ENCODE measurements around the gene CDK14. TPM values are rescaled to one million over a fixed set of nuclear protein-coding genes. Genes with fewer than 3 reads are reported as not detected.
A peak's percentile ranks its signal among the peaks of the same experiment; 100 is the strongest.

The CDK14 gene
- total and polyA plus RNA-seq, 2 of the 8 experiments (the other 6 are each of a cell fraction or from before 2014, with no cell fraction given) = 5.5 to 47.3 TPM

- H3K9ac ChIP-seq (replicated peaks in 1 of 4; ENCODE audit: extremely low read depth in 1 of 4, low read depth in 3 of 4, low read length in 3 of 4) = no peak overlapping the region
- H3K9me3 ChIP-seq (ENCODE audit: insufficient read depth in 2 of 2, low read depth in 1 of 2, low read length in 1 of 2) = no peaks in the 10 kb centered on the region
- H3K18ac ChIP-seq (ENCODE audit: extremely low read depth, low read length) = no peak overlapping the region
- H3K4ac ChIP-seq (replicated peaks; ENCODE audit: insufficient read length, low read depth, low read length) = no peak overlapping the region
- no peaks in the 10 kb centered on the region for H3K79me2 ChIP-seq (ENCODE audit: control insufficient read depth in 1 of 2, insufficient read depth in 2 of 2, low read length in 2 of 2)
- FAIRE-seq = no peak
- no peaks in the 10 kb centered on the region; a peak in 1 of 8 replicates for H3K36me3 ChIP-seq (ENCODE audit: control insufficient read depth in 2 of 4, insufficient read depth in 4 of 4, low read length in 3 of 4)
- no peak overlapping the region for H2AK5ac ChIP-seq (ENCODE audit: low read depth, low read length)
- 82% methylated on average over 2 of the region's 2 CpGs; no CpG with 5 or more reads in 1 of the 2 experiments for WGBS, 2 experiments (ENCODE audit: extremely low coverage in 1 of 2, insufficient coverage in 1 of 2, insufficient read length in 1 of 2, insufficient replicate concordance in 2 of 2, low coverage in 1 of 2, low lambda C conversion rate in 2 of 2, missing lambda C conversion rate in 1 of 2)
- no peaks in the 10 kb centered on the region for H4K20me1 ChIP-seq (replicated peaks in 1 of 2; ENCODE audit: control insufficient read depth in 1 of 2, insufficient read depth in 2 of 2, low read length in 2 of 2)
- TF ChIP-seq MAX (IDR thresholded peaks at IDR 0.05) (no peak), RAD21 (IDR thresholded peaks at IDR 0.05 in 1 of 2, conservative IDR thresholded peaks at IDR 0.05 in 1 of 2; ENCODE audit: low read depth in 2 of 2, low read length in 2 of 2) (peak in 1 of 2 experiments; percentile 11; a peak in 1 of 4 replicates), CTCF (IDR thresholded peaks at IDR 0.05; ENCODE audit: control extremely low read depth in 1 of 3, insufficient read depth in 1 of 3, low read depth in 1 of 3, low read length in 3 of 3) (peak in 1 of 3 experiments; percentile 13; a peak in 2 of 4 replicates), TAF7 (optimal IDR thresholded peaks at IDR 0.05; ENCODE audit: borderline replicate concordance, low read depth, low read length) (no peak)
- no peak overlapping the region for H2BK5ac ChIP-seq (ENCODE audit: low read depth, low read length)
- POLR2A ChIA-PET (ENCODE audit: partially characterized antibody) = no interaction called here
- H3K27me3 ChIP-seq (replicated peaks in 1 of 4; ENCODE audit: control insufficient read depth in 3 of 4, extremely low read depth in 1 of 4, insufficient read depth in 3 of 4, low read length in 3 of 4) = peaks cover 3 to 17% (median 12%) of the 10 kb centered on the region in 4 experiments
- H2BK12ac ChIP-seq (ENCODE audit: low read depth, low read length) = no peak overlapping the region
- CTCF ChIA-PET (ENCODE audit: partially characterized antibody) = interaction anchor here (1.0 to 1.2 kb wide), 2 partner anchors 20 to 276 kb away, joined by 3 to 5 read pairs; no protein-coding TSS in a partner anchor
- no peak overlapping the region for H3K14ac ChIP-seq (ENCODE audit: insufficient read length)
- no peak overlapping the region for H3K23ac ChIP-seq (ENCODE audit: insufficient read length)
- no peak overlapping the region for H4K8ac ChIP-seq (ENCODE audit: extremely low read depth, insufficient read depth, low read length)
- no peak overlapping the region for H3K4me2 ChIP-seq (ENCODE audit: insufficient read depth in 1 of 2, low read depth in 2 of 2, low read length in 2 of 2)
- H3K4me3 ChIP-seq (ENCODE audit: extremely low read depth in 1 of 4, insufficient read depth in 2 of 4, low read depth in 3 of 4, low read length in 4 of 4) = no peak overlapping the region
- no peak overlapping the region for H3K27ac ChIP-seq (ENCODE audit: low read depth, low read length)
- no peak overlapping the region for H3K56ac ChIP-seq (replicated peaks; ENCODE audit: insufficient read length, low read depth, low read length)
- no peak for DNase-seq (ENCODE audit: low read depth in 1 of 2, low spot score in 2 of 2)
- no peak overlapping the region for H2BK20ac ChIP-seq (ENCODE audit: low read length)
- H2BK15ac ChIP-seq (ENCODE audit: low read length) = no peak overlapping the region
- H3K79me1 ChIP-seq (ENCODE audit: low read depth, low read length) = no peaks in the 10 kb centered on the region; the same call in 1 of the 2 replicates
- H2AFZ ChIP-seq (ENCODE audit: low read length) = no peak overlapping the region
- H2BK120ac ChIP-seq (replicated peaks; ENCODE audit: low read depth, low read length) = no peak overlapping the region
- no peaks in the 10 kb centered on the region for H3K23me2 ChIP-seq (ENCODE audit: low read depth, low read length)
- H4K91ac ChIP-seq (replicated peaks; ENCODE audit: insufficient read length, low read length) = no peak overlapping the region
- peaks cover 5 to 15% (median 13%) of the 10 kb centered on the region in 4 experiments; a peak in 6 of 7 replicates for H3K4me1 ChIP-seq (replicated peaks in 1 of 4; ENCODE audit: control insufficient read depth in 3 of 4, insufficient read depth in 4 of 4, low read length in 3 of 4)
- H4K5ac ChIP-seq (ENCODE audit: insufficient read length, low read depth, low read length) = no peak overlapping the region
Measured at GRCh38 chr7:91046322-91047089, 450.4 kb downstream of the CDK14 start.
